ENCODE results near the gene C5orf58. TPM values are rescaled to one million over a fixed set of nuclear protein-coding genes. Genes with fewer than 3 reads are reported as not detected.

Gene C5orf58
- total RNA-seq, 1 donor from 2014 or later = not detected

DNA sequence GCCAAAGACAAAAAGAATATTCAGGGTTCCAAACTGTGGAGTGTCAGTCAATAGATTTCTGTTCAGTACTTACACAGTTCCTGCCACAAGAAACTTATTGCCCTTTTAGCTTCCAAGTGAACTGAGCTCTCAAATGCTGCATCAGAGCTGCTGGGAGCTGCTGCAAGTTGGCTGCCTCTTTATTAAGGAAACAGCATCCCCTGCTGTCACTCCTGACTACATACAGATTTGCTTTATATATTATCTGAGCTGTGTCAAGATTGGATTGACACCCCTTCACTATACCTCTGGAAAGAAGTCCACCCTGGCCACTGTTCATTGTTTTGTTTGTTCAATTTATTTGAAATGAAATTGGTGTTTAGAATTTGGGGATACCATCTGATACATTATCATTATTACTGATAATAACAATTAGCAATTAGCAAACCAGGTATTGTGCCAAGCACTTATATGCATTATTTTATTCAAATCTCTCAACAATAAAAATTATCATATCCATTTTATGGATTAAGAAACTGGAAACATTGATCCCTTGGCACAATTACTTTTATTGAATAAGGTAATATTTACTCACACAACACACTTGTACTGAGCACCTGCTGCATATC lies 16.4 kb upstream of the C5orf58 start:
- TF ChIP-seq, protein P1, sequence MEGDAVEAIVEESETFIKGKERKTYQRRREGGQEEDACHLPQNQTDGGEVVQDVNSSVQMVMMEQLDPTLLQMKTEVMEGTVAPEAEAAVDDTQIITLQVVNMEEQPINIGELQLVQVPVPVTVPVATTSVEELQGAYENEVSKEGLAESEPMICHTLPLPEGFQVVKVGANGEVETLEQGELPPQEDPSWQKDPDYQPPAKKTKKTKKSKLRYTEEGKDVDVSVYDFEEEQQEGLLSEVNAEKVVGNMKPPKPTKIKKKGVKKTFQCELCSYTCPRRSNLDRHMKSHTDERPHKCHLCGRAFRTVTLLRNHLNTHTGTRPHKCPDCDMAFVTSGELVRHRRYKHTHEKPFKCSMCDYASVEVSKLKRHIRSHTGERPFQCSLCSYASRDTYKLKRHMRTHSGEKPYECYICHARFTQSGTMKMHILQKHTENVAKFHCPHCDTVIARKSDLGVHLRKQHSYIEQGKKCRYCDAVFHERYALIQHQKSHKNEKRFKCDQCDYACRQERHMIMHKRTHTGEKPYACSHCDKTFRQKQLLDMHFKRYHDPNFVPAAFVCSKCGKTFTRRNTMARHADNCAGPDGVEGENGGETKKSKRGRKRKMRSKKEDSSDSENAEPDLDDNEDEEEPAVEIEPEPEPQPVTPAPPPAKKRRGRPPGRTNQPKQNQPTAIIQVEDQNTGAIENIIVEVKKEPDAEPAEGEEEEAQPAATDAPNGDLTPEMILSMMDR (conservative IDR thresholded peaks at IDR 0.05) = peak; percentile 79
- Mint-ChIP-seq H3K9me3 (peaks cover 2% of the 10 kb centered on the region), H3K27me3 (ENCODE audit: low read depth) (peaks cover 7% of the 10 kb centered on the region), H3K4me3 (no peak overlapping the region), H3K27ac (ENCODE audit: unreplicated experiment) (no peak overlapping the region), H3K36me3 (ENCODE audit: low read depth) (no peaks in the 10 kb centered on the region), H3K4me1 (peaks cover 25% of the 10 kb centered on the region)
- peak; percentile 28 for DNase-seq (ENCODE audit: low read depth, low spot score)

- Mint-ChIP-seq H3K4me1 (peaks cover 35% of the 10 kb centered on the region), H3K36me3 (ENCODE audit: low read depth) (no peaks in the 10 kb centered on the region), H3K27me3 (ENCODE audit: low read depth) (peaks cover 7% of the 10 kb centered on the region), H3K27ac (ENCODE audit: unreplicated experiment) (no peak overlapping the region), H3K9me3 (peaks cover 2% of the 10 kb centered on the region), H3K4me3 (no peak overlapping the region)
- DNase-seq (ENCODE audit: low read depth, low spot score) = no peak
- TF ChIP-seq, protein P1 (conservative IDR thresholded peaks at IDR 0.05) = no peak
Measured at GRCh38 chr5:170217831-170218230, 15.0 kb upstream of the C5orf58 start.

GRCh38 chr5:170218726-170219125 lies 14.1 kb upstream of the C5orf58 start:
- H3K27me3 Mint-ChIP-seq (ENCODE audit: low read depth) = peaks cover 7% of the 10 kb centered on the region
- H3K4me3 Mint-ChIP-seq = no peak overlapping the region
- H3K9me3 Mint-ChIP-seq = peaks cover 2% of the 10 kb centered on the region
- DNase-seq (ENCODE audit: low read depth, low spot score) = no peak
- TF ChIP-seq, protein P1 (conservative IDR thresholded peaks at IDR 0.05) = no peak
- H3K27ac Mint-ChIP-seq (ENCODE audit: unreplicated experiment) = no peak overlapping the region
- H3K4me1 Mint-ChIP-seq = peaks cover 38% of the 10 kb centered on the region
- no peaks in the 10 kb centered on the region for H3K36me3 Mint-ChIP-seq (ENCODE audit: low read depth)

- TF ChIP-seq, protein P1 (conservative IDR thresholded peaks at IDR 0.05) = no peak
- Mint-ChIP-seq H3K27me3 (ENCODE audit: low read depth) (peaks cover 5% of the 10 kb centered on the region), H3K36me3 (ENCODE audit: low read depth) (no peaks in the 10 kb centered on the region), H3K9me3 (no peaks in the 10 kb centered on the region), H3K4me3 (no peak overlapping the region), H3K27ac (ENCODE audit: unreplicated experiment) (no peak overlapping the region), H3K4me1 (peaks cover 42% of the 10 kb centered on the region)
- DNase-seq (ENCODE audit: low read depth, low spot score) = no peak
Measured at GRCh38 chr5:170219615-170220014, 13.2 kb upstream of the C5orf58 start.

DNA sequence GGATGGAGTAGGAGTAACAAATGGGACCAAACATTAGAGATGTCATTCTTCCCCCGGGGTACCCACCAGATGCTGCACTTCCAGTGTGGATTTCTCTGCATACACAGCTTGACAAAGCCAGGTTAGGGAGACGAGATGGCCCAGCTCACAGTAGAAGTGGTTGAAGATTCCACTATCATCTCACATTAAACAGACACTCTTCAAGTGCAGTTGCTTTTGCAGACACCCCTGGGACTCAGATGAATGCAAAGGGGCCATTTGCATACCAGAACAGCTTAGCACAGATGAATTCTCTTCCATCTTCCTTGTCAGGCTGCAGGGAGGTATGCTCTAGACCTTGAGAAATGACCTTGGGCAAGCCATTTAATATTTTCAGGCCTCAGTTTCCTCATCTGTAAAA lies 12.6 kb upstream of the C5orf58 start:
- Mint-ChIP-seq H3K4me1 (peaks cover 47% of the 10 kb centered on the region), H3K27ac (ENCODE audit: unreplicated experiment) (no peak overlapping the region)

More for the DNA sequence above, 12.6 kb upstream of the C5orf58 start:
- DNase-seq (ENCODE audit: low read depth, low spot score) = no peak
- TF ChIP-seq, protein P1 (conservative IDR thresholded peaks at IDR 0.05) = no peak
- H3K9me3 Mint-ChIP-seq = no peaks in the 10 kb centered on the region
- no peak overlapping the region for H3K4me3 Mint-ChIP-seq
- peaks cover 5% of the 10 kb centered on the region for H3K27me3 Mint-ChIP-seq (ENCODE audit: low read depth)
- H3K36me3 Mint-ChIP-seq (ENCODE audit: low read depth) = no peaks in the 10 kb centered on the region

All from neural crest cell (in vitro differentiated cells).